22Rv1 (cell line): Measurements from ENCODE around the gene JAKMIP1.

Experiments
- CTCF ChIP-seq: fragments of 450-650 bp; IDR thresholded peaks from 2 replicates; pipeline ENCODE4 v1.5.1; 2017; ENCODE audit warnings: mild to moderate bottlenecking
- ZFX ChIP-seq: fragments of 450-650 bp; IDR thresholded peaks from 2 replicates; pipeline ENCODE4 v1.6.1; 2017; ENCODE audit warnings: antibody characterized with exemption, borderline replicate concordance

GRCh38 chr4:6093671-6094070 is 106.7 kb downstream of the JAKMIP1 start:
- TF ChIP-seq CTCF = no peak
- no peak for TF ChIP-seq ZFX
